Measurements from ENCODE around the gene KLKB1.

DNA sequence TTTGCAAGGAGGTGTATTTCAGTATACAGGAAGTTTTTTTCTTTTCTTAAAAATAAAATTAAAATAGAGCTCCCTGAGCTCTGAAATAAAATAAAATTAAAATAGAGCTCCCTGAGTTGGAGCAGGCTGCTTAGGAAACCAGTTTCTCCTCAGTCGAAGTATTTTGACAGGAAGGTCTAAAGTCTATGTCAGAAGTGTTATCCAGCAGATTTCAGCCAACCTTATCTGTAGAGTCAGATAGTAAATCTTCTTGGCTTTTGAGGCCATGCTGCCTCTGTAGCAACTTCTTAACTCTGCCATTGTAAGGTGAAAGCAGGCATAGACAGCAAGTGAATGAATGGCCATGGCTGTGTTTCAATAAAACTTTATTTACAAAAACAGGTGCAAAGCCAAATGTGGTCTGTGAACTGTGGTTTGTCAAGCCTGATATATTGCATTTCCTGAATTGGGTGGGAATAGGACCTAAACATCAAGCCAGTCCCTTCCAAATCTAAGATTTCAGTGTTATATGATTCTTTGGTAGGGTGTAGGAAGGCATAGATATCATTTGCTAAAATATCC, 9.5 kb upstream of the KLKB1 start:
- TF ChIP-seq, protein P1, sequence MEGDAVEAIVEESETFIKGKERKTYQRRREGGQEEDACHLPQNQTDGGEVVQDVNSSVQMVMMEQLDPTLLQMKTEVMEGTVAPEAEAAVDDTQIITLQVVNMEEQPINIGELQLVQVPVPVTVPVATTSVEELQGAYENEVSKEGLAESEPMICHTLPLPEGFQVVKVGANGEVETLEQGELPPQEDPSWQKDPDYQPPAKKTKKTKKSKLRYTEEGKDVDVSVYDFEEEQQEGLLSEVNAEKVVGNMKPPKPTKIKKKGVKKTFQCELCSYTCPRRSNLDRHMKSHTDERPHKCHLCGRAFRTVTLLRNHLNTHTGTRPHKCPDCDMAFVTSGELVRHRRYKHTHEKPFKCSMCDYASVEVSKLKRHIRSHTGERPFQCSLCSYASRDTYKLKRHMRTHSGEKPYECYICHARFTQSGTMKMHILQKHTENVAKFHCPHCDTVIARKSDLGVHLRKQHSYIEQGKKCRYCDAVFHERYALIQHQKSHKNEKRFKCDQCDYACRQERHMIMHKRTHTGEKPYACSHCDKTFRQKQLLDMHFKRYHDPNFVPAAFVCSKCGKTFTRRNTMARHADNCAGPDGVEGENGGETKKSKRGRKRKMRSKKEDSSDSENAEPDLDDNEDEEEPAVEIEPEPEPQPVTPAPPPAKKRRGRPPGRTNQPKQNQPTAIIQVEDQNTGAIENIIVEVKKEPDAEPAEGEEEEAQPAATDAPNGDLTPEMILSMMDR (conservative IDR thresholded peaks at IDR 0.05; ENCODE audit: low read length) = no peak
- TF ChIP-seq EZH2phosphoT487 (IDR thresholded peaks at IDR 0.05; ENCODE audit: borderline replicate concordance, low read depth, low read length) = no peak

All from OCI-LY7 (cell line).